Activated naive CD4-positive, alpha-beta T cell treated with anti-CD3 and anti-CD28 coated beads, Interleukin-2, amount 50 U/mL, for 72 hours (primary cell): ENCODE data around the gene B4GALT5. TPM values are rescaled to one million over a fixed set of nuclear protein-coding genes. Genes with fewer than 3 reads are reported as not detected.
A peak's percentile ranks its signal among the peaks of the same experiment; 100 is the strongest.
"Not testable (repeated sequence)": the region's sequence is repeated elsewhere in the genome, so short reads cannot be mapped to it uniquely, and the experiment has no call there.

Experiments used
- ATAC-seq, 2 donors: fragments of 150-1000 bp; cut with Tn5 transposase; 2 replicates each; pipeline ENCODE4 v1.10.0; 2021; ENCODE audit warnings: mild to moderate bottlenecking in 2 of 2, moderate library complexity in 2 of 2
- DNase-seq, 2 donors: peaks; one replicate each; pipeline ENCODE4 v3.0.0; 2021 to 2022; ENCODE audit warnings: low spot score in 2 of 2
- H3K27ac Mint-ChIP-seq, 2 donors: one replicate each; pipeline ENCODE4 v1.8.0; 2022; ENCODE audit warnings: mild to moderate bottlenecking in 2 of 2, mixed read lengths in 2 of 2
- H3K36me3 Mint-ChIP-seq, 2 donors: one replicate each; pipeline ENCODE4 v1.8.0; 2022; ENCODE audit warnings: mixed read lengths in 2 of 2
- H3K9me3 Mint-ChIP-seq, 2 donors: one replicate each; pipeline ENCODE4 v1.8.0; 2022; ENCODE audit warnings: mixed read lengths in 2 of 2
- total RNA-seq, 2 donors: library from RNA; stranded (reverse); gene quantifications; one replicate each; pipeline ENCODE4 v1.2.3, GENCODE V29; 2022

Gene B4GALT5
- total RNA-seq, 2 donors from 2014 or later, result 9.4 to 19.0 TPM

- ATAC-seq, result no peak
- Mint-ChIP-seq H3K9me3 (no peaks in the 10 kb centered on the region), H3K27ac (no peak overlapping the region), H3K36me3 (peaks cover 15 to 19% of the 10 kb centered on the region in 2 donors)
- DNase-seq, result no peak
Observed at GRCh38 chr20:49634116-49634515, 79.6 kb downstream of the B4GALT5 start.

DNA sequence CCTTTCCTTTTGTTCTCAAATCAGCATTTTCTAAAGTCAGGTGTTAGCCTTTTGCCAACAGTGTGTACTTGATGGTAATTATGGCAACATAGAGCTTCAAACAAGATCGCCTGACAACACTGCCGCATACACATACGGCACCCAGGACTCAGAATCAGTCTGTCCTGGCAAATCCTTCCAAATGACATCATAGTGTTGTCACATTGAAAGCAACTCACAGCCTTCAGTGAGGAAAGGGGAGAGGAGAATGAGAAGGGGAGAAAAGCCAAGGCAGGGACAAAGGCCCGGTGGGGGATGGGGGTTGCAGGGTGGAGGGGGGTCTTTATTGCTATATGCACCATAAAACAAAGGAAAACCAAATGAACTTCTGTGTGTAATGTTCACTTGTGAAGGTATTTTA is 80.0 kb downstream of the B4GALT5 start:
- DNase-seq (no peak), ATAC-seq (no peak)
- Mint-ChIP-seq H3K9me3 (no peaks in the 10 kb centered on the region), H3K36me3 (peaks cover 15 to 19% of the 10 kb centered on the region in 2 donors), H3K27ac (no peak overlapping the region)

DNA sequence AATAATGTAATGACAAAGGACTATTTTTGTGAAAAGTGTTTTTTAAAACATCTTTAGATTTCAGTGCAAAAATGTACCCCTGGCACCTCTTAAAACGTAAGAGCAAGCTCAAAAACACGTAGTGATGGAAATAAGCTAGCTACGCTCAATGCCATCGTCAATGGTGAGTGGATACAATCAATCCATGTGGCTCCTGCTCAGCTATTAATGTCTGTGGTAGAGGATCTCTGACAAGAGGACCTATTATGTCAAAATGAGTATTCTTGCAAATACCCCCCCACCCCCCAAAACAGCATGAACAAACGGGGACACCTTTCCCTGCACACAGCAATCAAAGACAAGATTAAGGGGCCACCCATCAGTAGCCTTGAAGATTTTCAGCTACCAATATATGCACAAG is 80.7 kb downstream of the B4GALT5 start:
- no peak overlapping the region for H3K27ac Mint-ChIP-seq
- DNase-seq, result no peak
- H3K9me3 Mint-ChIP-seq, result no peaks in the 10 kb centered on the region
- ATAC-seq, result no peak
- H3K36me3 Mint-ChIP-seq, result peaks cover 15 to 19% of the 10 kb centered on the region in 2 donors

- ATAC-seq, result no peak
- peaks cover 11 to 13% of the 10 kb centered on the region in 2 donors for H3K36me3 Mint-ChIP-seq
- H3K9me3 Mint-ChIP-seq, result no peaks in the 10 kb centered on the region
- peak overlapping the region; percentile 51 to 83 for H3K27ac Mint-ChIP-seq
- DNase-seq, result no peak
Observed at GRCh38 chr20:49631856-49632418, 81.7 kb downstream of the B4GALT5 start.

- Mint-ChIP-seq H3K9me3 (no peaks in the 10 kb centered on the region), H3K36me3 (peaks cover 5% of the 10 kb centered on the region in 2 donors), H3K27ac (peak overlapping the region; percentile 51 to 83)
- DNase-seq, result no peak
- no peak for ATAC-seq
Observed at GRCh38 chr20:49631061-49631716, 82.5 kb downstream of the B4GALT5 start.

DNA sequence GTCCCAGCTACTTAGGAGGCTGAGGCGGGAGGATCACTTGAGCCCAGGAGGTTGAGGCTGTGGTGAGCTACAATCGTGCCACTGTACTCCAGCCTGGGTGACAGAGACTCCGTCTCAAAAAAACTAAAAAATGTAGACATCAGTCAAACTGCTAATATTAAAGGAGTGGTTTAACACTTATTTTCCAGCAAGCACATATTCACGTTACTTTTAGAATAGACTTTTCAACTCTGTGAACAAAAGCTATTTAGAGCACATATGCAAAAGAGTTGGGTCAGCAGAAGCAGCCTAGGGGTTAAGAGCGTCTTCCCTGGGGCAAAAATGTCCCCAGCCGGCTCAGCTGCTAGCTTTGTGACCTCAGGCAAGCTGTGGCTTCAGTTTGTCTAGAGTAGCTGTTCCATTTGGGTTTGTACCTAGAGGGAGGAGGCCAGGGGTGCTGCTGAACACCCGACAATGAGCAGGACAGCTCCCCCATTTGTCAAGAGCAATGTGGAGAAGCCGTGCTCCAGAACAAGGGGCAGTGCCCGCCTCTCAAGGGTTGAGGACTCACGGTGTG is 83.2 kb downstream of the B4GALT5 start:
- DNase-seq (no peak), ATAC-seq (no peak)
- no peak overlapping the region for H3K27ac Mint-ChIP-seq
- no peaks in the 10 kb centered on the region for H3K36me3 Mint-ChIP-seq
- no peaks in the 10 kb centered on the region for H3K9me3 Mint-ChIP-seq

DNA sequence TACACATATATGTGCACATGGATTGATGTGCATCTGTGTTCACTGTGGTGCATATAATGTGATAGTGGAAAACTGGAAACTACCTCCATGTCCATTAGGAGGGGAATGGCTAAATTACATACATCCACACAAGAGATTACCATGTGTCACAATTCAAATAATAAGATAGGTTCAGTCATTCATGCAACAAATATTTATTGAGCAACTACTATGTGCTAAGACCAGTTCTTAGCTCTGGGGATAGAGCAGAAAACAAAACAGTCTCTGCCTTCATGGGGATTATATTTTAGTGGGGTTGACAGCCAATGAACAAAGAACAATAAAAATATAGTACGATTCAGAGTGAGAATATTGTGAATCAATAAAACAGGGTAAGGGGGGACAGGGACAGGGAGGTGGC is 84.1 kb downstream of the B4GALT5 start:
- Mint-ChIP-seq H3K36me3 (no peaks in the 10 kb centered on the region), H3K27ac (peak overlapping the region in 1 of 2 donors; percentile 47), H3K9me3 (no peaks in the 10 kb centered on the region)
- ATAC-seq (no peak), DNase-seq (no peak)

- DNase-seq, H3K36me3 Mint-ChIP-seq, H3K9me3 Mint-ChIP-seq, ATAC-seq, H3K27ac Mint-ChIP-seq: not testable (repeated sequence)
Observed at GRCh38 chr20:49628280-49628679, 85.4 kb downstream of the B4GALT5 start.

GRCh38 chr20:49627329-49627761 is 86.3 kb downstream of the B4GALT5 start:
- no peak for ATAC-seq
- H3K27ac Mint-ChIP-seq, result no peak overlapping the region
- no peak for DNase-seq
- no peaks in the 10 kb centered on the region for H3K9me3 Mint-ChIP-seq
- H3K36me3 Mint-ChIP-seq, result no peaks in the 10 kb centered on the region

GRCh38 chr20:49624988-49625387 is 88.7 kb downstream of the B4GALT5 start:
- ATAC-seq, H3K9me3 Mint-ChIP-seq, H3K27ac Mint-ChIP-seq, DNase-seq, H3K36me3 Mint-ChIP-seq: not testable (repeated sequence)

- ATAC-seq (no peak), DNase-seq (no peak)
- Mint-ChIP-seq H3K36me3 (peaks cover 8% of the 10 kb centered on the region in 2 donors), H3K9me3 (peaks cover 6 to 8% of the 10 kb centered on the region in 2 donors), H3K27ac (no peak overlapping the region)
Observed at GRCh38 chr20:49624317-49624716, 89.4 kb downstream of the B4GALT5 start.

DNA sequence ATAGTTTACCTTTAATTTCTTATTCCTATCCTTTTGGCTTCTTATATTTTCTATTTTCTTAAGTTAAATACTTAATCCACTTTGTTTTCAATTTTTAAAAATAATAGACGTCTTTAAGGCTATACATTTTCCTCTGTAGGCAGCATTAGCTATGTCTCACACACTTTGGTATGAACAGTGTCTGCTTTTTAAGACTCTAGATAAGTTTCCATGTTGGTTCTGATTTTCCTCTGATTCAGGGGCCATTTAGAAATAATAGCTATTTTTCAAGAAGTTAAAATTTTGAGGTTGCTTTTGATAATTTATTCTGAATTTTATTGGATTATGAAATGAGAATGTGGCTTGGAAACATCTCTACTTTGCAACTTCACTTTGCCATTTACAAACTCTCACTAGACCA is 91.4 kb downstream of the B4GALT5 start:
- ATAC-seq, result no peak
- DNase-seq, result no peak
- H3K27ac Mint-ChIP-seq, result no peak overlapping the region
- peaks cover 8% of the 10 kb centered on the region in 2 donors for H3K36me3 Mint-ChIP-seq
- peaks cover 6 to 8% of the 10 kb centered on the region in 2 donors for H3K9me3 Mint-ChIP-seq

GRCh38 chr20:49620364-49621240 is 93.1 kb downstream of the B4GALT5 start:
- DNase-seq, result peak in 1 of 2 donors; percentile 34

GRCh38 chr20:49619113-49620048 is 94.3 kb downstream of the B4GALT5 start:
- H3K36me3 Mint-ChIP-seq, result peaks cover 8% of the 10 kb centered on the region in 2 donors
- no peak overlapping the region for H3K27ac Mint-ChIP-seq
- peaks cover 6 to 8% of the 10 kb centered on the region in 2 donors for H3K9me3 Mint-ChIP-seq
- ATAC-seq (no peak), DNase-seq (no peak)

More at GRCh38 chr20:49620364-49621240, 93.1 kb downstream of the B4GALT5 start:
- peaks cover 6 to 8% of the 10 kb centered on the region in 2 donors for H3K9me3 Mint-ChIP-seq
- H3K36me3 Mint-ChIP-seq, result peaks cover 8% of the 10 kb centered on the region in 2 donors
- ATAC-seq, result peak; percentile 88 to 90
- H3K27ac Mint-ChIP-seq, result no peak overlapping the region

- no peak for ATAC-seq
- Mint-ChIP-seq H3K36me3 (peaks cover 8% of the 10 kb centered on the region in 2 donors), H3K27ac (no peak overlapping the region), H3K9me3 (peaks cover 6 to 8% of the 10 kb centered on the region in 2 donors)
- no peak for DNase-seq
Observed at GRCh38 chr20:49618289-49618688, 95.4 kb downstream of the B4GALT5 start.

GRCh38 chr20:49617394-49617793 is 96.3 kb downstream of the B4GALT5 start:
- H3K36me3 Mint-ChIP-seq, H3K9me3 Mint-ChIP-seq, H3K27ac Mint-ChIP-seq, DNase-seq, ATAC-seq: not testable (repeated sequence)
